ENCODE data around the gene SMARCA4.
"Not testable (repeated sequence)": the region's sequence is repeated elsewhere in the genome, so short reads cannot be mapped to it uniquely, and the experiment has no call there.

- not testable (repeated sequence) for TF ChIP-seq NR2F2 (IDR thresholded peaks at IDR 0.05); RXRA (IDR thresholded peaks at IDR 0.05); YY1 (IDR thresholded peaks at IDR 0.05); CTCF (IDR thresholded peaks at IDR 0.05; ENCODE audit: low read depth, low read length, missing input control); TAF1 (conservative IDR thresholded peaks at IDR 0.05); REST (IDR thresholded peaks at IDR 0.05); GABPA (IDR thresholded peaks at IDR 0.05 in 1 of 2, conservative IDR thresholded peaks at IDR 0.05 in 1 of 2); ZBTB33 (IDR thresholded peaks at IDR 0.05); MAX (IDR thresholded peaks at IDR 0.05)
Observed at GRCh38 chr19:10992174-10992573, 31.3 kb downstream of the SMARCA4 start.

All from liver (tissue), 3 donors.